HG02943 (cell line): Measurements from ENCODE around the gene NCOA3.

ENCODE experiments used
- ATAC-seq: cut with Tn5 transposase; IDR thresholded peaks from one replicate; pipeline ENCODE4 v1.9.1; 2021; ENCODE audit warnings: mild to moderate bottlenecking, low read depth, moderate library complexity; ENCODE audit not compliant: unreplicated experiment

NCOA3 gene

GRCh38 chr20:47660983-47661700, 159.5 kb downstream of the NCOA3 start:
- no peak for ATAC-seq

GRCh38 chr20:47661714-47662113, 160.0 kb downstream of the NCOA3 start:
- ATAC-seq = no peak

GRCh38 chr20:47662483-47663353, 161.0 kb downstream of the NCOA3 start:
- no peak for ATAC-seq

GRCh38 chr20:47663354-47664067, 161.8 kb downstream of the NCOA3 start:
- ATAC-seq = no peak

GRCh38 chr20:47664068-47664437, 162.4 kb downstream of the NCOA3 start:
- ATAC-seq = no peak

GRCh38 chr20:47664744-47665143, 163.1 kb downstream of the NCOA3 start:
- ATAC-seq = no peak

- no peak for ATAC-seq
Measured at GRCh38 chr20:47665221-47665991, 163.7 kb downstream of the NCOA3 start.

DNA sequence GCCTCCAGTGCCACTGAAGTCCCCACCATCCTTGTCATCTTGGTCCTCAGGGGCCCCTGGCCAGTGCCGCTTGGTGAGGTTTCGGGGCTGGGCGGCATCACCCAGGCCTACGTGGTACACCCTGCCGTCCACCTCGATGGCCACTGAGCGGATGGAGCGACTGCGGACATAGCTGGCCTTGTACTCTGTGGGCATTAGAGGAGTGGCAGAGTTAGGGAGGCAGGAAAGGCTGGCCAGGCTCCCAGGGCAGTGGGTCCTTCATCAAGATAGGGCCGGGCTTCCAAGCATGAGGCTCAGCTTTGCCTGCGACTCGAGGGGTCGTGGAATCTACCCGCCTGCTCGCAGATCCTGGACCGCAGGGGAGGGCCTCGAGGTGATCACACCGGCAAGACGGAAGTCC, 164.6 kb downstream of the NCOA3 start:
- no peak for ATAC-seq

GRCh38 chr20:47667086-47667485, 165.4 kb downstream of the NCOA3 start:
- ATAC-seq = no peak

- ATAC-seq = no peak
Measured at GRCh38 chr20:47667531-47668312, 166.0 kb downstream of the NCOA3 start.

DNA sequence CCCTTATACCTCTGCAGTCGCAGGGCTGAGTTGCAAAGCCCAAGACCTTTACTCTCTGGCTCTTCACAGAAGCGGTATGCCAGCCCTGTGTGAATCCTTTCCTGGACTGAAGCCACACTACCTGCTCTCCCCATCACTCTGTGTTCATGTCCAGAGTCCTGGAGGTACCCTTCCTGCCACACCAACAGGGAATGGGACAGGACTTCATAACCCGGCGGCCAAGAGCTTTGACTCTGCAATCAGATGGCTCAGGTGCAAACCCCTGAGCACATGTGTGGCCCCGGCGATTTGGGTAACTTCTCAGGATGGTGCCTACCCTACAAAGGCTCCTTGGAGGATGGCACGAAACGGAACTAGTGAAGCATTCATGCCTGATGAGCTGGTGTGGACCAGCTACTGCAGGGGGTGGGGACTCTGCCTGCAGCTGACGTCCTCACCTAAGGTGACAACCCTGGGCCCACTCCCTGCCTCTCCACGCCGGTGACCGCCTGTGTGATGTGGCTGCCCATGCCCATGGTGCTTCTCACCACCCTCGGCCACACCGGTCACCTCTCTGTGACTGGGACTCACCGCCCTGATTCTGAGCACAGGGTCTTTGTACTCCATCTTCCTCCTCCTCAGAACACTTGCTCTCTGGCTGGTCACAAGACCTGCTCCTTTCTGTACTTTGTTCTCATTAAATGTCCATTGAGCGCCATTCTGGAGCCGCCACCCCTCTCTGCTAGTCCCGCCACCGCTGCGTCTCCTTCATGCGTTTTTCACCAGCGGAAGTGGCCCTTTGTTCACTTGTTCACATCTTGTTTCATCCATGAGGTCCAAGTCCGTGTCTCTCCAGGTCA, 166.8 kb downstream of the NCOA3 start:
- ATAC-seq = no peak

DNA sequence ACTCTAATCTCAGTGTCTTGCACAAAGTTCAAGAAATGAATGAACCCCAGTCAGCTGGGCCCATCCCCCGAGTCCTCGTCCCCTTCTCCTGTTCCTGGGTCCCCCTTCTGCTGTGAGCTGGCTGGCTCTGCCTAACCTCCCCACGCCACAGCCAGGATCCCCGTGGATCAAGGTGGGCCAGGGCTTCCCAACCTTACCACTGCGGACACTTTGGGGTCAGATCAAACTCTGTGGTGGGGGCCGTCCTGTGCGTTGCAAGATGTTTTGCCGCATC, 167.4 kb downstream of the NCOA3 start:
- no peak for ATAC-seq

GRCh38 chr20:47669489-47669888, 167.8 kb downstream of the NCOA3 start:
- no peak for ATAC-seq

- no peak for ATAC-seq
Measured at GRCh38 chr20:47669927-47670890, 168.5 kb downstream of the NCOA3 start.

- ATAC-seq = no peak
Measured at GRCh38 chr20:47670913-47671312, 169.2 kb downstream of the NCOA3 start.

DNA sequence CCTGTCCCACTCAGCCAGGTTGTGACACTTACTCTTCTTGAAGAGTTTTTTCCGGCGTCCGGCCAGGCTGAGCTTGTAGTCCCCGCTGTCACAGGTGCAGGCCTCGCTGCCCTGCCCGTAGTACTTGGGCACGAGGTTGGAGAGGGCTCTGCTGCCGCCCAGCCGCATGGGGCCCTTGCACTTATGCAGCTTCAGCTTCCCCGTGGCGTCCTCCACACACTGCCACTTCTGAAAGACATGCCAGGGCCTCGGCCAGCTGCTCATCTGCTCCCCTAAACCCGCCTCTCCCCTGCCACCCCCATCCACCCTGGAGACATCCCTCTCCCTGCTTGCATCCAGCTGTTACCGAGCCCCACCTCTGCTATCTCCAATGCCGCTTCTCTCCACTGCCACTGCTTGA, 170.5 kb downstream of the NCOA3 start:
- no peak for ATAC-seq

- no peak for ATAC-seq
Measured at GRCh38 chr20:47672886-47673670, 171.4 kb downstream of the NCOA3 start.
